ENCODE data around the gene FSTL4.
"Not testable (repeated sequence)": the region's sequence is repeated elsewhere in the genome, so short reads cannot be mapped to it uniquely, and the experiment has no call there.

Gene FSTL4

GRCh38 chr5:133401731-133402347 is 210.5 kb downstream of the FSTL4 start:
- no peak for DNase-seq (ENCODE audit: low spot score)

- DNase-seq (ENCODE audit: low spot score) = no peak
Measured at GRCh38 chr5:133400831-133401351, 211.4 kb downstream of the FSTL4 start.

- no peak for DNase-seq (ENCODE audit: low spot score)
Measured at GRCh38 chr5:133400120-133400519, 212.2 kb downstream of the FSTL4 start.

GRCh38 chr5:133399247-133399891 is 213.0 kb downstream of the FSTL4 start:
- no peak for DNase-seq (ENCODE audit: low spot score)

GRCh38 chr5:133398646-133399101 is 213.7 kb downstream of the FSTL4 start:
- DNase-seq (ENCODE audit: low spot score) = no peak

DNA sequence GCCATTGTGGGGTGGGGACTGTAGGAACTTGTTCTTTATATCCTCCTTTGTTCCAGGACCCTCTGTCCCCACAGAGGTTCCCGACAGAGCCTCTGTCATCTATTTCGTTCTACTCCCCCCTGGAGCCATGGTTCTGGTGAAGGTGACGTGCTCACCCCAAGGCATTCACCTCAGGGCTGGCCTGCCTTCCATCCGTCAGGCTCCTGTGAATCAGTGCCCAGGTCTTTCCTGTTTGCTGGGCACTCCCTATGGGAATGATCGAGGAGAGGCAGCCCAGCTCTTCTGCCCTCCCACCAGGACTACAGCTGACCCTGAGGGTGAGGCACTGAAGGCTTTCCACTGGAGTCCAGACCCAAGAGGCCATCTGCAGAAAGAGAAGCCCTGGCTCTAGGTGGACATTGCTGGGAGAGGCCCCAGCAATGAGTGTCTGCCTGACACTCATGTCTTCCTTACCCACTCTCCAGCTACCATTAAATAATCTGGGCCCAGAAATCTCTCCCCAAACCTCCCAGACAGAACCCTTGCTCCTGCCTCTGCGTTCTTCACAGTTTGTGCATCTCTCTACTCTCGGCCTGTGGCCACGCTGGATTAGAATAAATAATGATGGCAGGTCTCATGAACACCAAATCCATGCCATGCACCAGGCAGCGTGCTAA is 214.2 kb downstream of the FSTL4 start:
- DNase-seq (ENCODE audit: low spot score) = no peak

GRCh38 chr5:133397348-133397747 is 215.0 kb downstream of the FSTL4 start:
- no peak for DNase-seq (ENCODE audit: low spot score)

DNA sequence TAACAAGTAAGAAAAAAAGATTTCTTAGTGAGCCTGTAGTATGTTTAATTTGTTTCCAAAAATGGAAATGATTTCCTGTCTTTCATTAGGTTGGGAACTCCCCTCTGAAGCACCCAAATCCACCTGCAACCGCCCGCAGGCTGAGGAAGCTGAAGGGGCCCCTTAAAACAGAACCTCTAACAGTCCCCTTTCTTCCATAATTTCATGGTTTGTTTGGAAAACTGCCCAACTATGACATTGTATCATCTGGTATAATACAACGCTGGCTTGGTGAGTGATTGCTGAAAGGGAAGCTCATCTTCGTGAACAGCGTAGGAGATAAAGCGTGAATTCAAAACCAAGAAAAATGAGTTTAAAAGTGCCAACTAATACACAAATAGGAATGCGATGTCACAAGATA is 215.5 kb downstream of the FSTL4 start:
- DNase-seq (ENCODE audit: low spot score) = no peak

GRCh38 chr5:133396187-133396741 is 216.1 kb downstream of the FSTL4 start:
- no peak for DNase-seq (ENCODE audit: low spot score)

- not testable (repeated sequence) for DNase-seq (ENCODE audit: low spot score)
Measured at GRCh38 chr5:133395207-133395606, 217.1 kb downstream of the FSTL4 start.

DNA sequence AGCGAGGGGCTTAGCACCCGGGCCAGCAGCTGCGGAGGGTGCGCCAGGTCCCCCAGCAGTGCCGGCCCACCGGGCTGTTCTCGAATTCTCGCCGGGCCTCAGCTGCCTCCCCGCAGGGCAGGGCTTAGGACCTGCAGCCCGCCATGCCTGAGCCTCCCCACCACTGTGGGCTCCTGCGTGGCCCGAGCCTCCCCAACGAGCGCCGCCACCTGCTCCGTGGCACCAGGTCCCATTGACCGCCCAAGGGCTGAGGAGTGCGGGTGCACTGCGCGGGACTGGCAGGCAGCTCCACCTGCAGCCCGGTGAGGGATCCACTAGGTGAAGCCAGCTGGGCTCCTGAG is 217.9 kb downstream of the FSTL4 start:
- not testable (repeated sequence) for DNase-seq (ENCODE audit: low spot score)

DNA sequence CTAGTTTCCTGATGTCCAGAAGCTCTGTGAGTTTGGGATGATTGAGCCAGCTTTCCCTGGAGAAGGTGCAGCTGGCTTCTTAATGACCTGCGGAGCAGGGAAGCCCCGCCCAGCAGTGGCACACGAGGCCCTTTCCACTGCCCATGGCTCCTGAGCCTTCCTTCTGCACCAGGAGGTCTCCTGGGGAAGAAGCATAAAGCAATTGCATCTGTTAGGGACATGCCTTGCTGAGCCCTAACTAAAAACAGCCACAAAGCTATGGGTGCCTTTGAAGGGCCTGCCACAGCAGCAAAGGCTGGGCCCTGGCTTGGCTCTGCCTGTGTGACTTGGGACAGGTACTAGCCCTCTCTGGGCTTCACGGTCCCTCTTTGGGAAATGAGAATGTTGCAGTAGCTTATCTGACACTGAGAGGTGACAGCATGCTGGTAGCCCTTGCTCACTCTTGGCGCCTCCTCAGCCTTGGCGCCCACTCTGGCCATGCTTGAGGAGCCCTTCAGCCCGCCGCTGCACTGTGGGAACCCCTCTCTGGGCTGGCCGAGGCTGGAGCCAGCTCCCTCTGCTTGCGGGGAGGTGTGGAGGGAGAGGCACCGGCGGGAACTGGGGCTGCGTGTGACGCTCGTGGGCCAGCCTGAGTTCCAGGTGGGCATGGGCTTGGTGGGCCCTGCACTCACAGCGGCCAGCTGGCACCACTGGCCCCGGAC is 218.4 kb downstream of the FSTL4 start:
- no peak for DNase-seq (ENCODE audit: low spot score)

- DNase-seq (ENCODE audit: low spot score) = no peak
Measured at GRCh38 chr5:133392448-133392847, 219.9 kb downstream of the FSTL4 start.

GRCh38 chr5:133391354-133392136 is 220.8 kb downstream of the FSTL4 start:
- DNase-seq (ENCODE audit: low spot score) = no peak

DNA sequence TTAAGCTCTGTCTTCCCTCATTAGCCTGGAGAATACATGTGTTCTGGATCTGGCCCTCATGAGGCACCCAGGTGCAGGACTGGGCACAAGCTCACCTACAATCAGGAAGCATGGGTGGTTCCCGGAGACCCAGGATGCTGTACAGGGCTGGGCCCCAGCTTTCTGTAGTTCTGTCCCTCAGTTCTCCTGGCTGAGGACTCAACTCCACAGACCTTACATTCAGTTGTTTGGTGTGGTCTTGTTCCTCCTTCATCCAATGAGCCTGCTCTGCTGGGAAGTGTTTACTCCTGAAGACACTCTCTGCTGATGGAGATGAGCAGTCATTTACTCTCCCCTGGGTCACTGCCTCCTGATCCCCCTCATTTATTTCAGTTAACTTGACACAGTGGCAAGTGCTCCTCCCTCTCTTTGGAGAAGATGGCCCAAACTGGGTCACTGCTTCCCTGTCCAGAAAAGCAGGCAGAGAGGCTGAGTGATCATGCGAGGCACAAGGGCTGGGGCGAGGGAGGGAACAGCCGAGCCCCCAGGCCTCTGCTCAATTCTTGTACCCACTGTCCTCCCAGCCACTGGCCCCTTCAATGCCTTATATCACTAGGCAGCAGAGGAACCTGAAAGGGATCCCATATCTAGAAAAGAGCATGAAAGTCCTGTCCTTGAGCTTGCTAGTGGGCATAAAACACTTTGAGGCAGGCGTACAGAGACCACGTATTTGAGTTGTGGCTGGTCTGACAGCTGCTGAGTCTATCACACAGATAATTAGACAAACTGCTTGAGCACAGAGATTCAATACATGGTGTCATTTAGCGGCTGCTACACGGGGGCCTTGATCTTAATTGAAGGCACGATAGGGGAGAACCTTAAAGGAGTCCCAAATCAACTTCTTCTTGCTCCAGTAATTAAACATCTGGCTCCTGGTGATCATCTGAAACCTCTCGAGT is 221.7 kb downstream of the FSTL4 start:
- no peak for DNase-seq (ENCODE audit: low spot score)

- no peak for DNase-seq (ENCODE audit: low spot score)
Measured at GRCh38 chr5:133389066-133389590, 223.2 kb downstream of the FSTL4 start.

GRCh38 chr5:133387621-133388020 is 224.7 kb downstream of the FSTL4 start:
- no peak for DNase-seq (ENCODE audit: low spot score)

- DNase-seq (ENCODE audit: low spot score) = no peak
Measured at GRCh38 chr5:133387091-133387490, 225.2 kb downstream of the FSTL4 start.

DNA sequence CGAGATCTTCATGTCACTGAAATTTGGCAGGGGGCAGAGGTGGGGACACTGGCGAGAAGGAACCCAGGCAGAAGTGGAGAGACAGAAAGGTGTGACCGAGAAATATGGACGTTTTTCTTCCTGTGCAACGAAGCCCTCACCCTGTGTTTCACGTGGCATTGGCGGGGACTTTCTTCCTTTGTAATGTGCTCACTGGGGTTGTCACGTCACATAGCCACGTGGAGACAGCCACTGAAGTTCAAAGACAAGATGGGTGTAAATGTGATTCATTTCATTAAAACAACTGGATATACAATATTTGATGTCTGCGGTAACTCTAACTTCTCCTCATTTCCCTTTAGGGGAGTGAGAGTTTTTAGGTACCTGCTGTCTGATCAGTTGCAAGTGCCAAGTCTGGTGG is 225.7 kb downstream of the FSTL4 start:
- DNase-seq (ENCODE audit: low spot score) = no peak

DNA sequence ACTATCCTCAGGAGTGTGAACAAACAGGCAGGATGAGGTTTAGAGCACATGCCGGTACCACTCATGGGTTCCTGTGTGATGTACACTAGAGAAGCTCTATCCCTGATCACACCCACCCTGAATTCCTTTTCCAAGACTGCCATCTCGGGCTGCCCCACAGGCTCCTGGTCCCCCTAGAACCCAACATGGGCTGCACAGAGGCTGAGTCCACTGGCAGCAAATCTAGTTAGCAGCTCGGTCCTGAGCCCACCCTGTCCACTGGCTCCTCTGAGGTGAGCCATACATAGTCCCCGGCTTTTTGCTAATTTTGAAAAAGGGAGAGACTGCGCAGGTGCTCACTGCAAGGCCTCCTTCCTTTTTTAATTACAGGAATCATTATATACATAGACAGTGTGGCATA is 227.0 kb downstream of the FSTL4 start:
- no peak for DNase-seq (ENCODE audit: low spot score)
